ENCODE measurements around the gene FADS1. TPM values are rescaled to one million over a fixed set of nuclear protein-coding genes. Genes with fewer than 3 reads are reported as not detected.
A peak's percentile ranks its signal among the peaks of the same experiment; 100 is the strongest.

The FADS1 gene
- total RNA-seq, 1 experiment from 2014 or later = 148 TPM

DNA sequence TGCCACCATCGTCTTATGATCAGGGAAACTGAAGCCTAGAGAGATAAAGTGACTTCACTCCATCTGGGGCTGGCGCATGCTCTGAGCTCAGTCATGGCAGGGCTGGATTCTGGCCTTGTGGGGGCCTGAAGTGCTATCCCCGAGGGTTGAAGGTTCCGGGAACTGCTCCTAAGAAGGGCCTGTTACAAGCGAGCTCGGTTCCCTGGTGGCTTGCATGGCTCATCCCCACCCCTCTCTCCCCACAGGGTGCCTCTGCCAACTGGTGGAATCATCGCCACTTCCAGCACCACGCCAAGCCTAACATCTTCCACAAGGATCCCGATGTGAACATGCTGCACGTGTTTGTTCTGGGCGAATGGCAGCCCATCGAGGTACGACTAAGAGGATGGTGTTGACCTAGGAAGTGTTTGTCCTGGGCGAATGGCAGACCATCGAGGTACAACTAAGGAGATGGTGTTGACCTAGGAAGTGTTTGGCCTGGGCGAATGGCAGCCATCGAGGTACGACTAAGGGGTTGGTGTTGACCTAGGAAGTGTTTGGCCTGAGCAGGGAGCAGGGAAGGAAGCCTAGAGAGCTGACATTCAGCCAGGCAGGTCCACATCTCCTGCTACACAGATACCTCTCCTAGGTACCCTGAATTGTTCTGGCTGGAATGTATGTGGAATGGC lies 31.2 kb upstream of the FADS1 start:
- in situ Hi-C loops (cut with HindIII; ENCODE audit: low sequenced_read_pairs) = no loop called here
- DNase-seq (ENCODE audit: low spot score) = no peak

DNA sequence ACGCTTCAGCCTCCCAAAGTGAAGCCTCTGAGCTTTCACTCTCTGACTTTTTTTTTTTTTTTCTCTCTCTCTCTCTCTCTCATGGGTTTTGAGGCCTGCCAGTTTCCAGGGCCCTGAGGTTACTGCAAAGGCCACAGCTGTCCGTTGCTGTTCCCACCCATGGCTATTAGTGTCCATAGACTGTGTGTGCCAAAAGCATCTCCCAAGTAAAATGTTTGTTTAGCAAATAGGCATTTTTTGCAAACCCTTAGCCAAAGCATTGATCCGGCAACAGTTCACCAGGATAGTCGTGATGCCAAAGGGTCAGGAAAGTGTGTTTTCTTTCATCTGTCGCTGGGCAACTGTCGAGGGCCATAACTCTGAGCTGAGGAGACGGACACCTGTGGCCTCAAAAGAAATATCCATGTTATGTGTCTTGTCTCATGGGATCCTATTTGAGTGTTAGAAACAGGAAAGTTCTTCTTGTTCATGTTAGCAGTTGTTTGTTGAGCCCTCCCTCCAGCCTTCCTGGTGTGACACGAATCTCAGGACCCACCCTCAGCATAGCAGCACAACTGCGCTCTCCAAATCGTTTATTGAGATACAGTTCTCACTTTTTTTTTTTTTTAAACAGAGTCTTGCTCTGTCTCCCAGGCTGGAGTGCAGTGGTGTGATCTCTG lies 29.7 kb upstream of the FADS1 start:
- no peak for DNase-seq (ENCODE audit: low spot score)
- in situ Hi-C loops (cut with HindIII; ENCODE audit: low sequenced_read_pairs) = no loop called here

DNA sequence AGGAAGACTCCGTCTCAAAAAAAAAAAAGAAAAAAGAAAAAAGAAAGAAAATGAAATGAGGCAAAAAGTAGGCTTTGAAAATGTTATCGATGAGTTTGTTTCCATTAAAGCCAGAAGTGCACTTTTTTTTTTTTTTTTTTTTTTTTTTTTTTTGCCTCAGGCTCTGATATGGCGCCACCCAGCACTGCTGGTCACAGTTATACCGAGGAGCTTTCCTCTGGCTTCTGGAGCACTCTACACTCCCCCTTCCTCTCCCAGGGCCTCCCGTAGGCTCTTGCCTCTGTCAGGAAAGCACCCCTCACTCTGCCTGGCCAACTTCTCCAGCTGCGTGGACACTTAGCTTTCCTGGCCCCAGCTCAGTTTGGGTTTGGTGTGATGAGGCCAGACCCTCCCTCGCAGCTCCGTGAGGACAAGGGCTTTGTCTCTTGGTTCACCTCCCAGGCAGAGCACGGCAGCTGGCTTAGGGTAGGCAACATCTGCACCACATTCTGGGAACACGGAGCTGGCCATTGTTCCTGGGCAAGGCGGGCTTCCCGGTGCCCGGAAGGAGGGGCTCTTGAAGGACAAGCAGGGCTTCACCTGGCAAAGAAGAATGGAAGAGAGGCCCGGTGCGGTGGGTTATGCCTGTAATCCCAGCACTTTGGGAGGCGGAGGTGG lies 28.2 kb upstream of the FADS1 start:
- no peak for DNase-seq (ENCODE audit: low spot score)
- in situ Hi-C loops (cut with HindIII; ENCODE audit: low sequenced_read_pairs) = no loop called here

DNA sequence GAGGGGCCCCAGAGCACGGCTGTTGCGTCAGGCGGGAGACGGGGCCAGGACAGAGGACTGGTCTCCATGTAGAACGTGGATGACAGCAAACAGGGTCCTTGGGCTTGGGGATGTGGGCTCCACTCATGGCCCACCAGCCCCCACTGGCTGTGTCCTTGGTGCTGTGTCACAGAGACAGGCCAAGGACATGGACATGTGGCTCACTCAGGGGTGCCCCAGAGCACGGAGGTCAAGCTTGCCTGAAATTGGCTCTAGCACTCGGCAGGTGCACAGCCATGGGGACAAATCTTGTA lies 25.7 kb upstream of the FADS1 start:
- DNase-seq (ENCODE audit: low spot score) = no peak
- in situ Hi-C loops (cut with HindIII; ENCODE audit: low sequenced_read_pairs) = no loop called here

DNA sequence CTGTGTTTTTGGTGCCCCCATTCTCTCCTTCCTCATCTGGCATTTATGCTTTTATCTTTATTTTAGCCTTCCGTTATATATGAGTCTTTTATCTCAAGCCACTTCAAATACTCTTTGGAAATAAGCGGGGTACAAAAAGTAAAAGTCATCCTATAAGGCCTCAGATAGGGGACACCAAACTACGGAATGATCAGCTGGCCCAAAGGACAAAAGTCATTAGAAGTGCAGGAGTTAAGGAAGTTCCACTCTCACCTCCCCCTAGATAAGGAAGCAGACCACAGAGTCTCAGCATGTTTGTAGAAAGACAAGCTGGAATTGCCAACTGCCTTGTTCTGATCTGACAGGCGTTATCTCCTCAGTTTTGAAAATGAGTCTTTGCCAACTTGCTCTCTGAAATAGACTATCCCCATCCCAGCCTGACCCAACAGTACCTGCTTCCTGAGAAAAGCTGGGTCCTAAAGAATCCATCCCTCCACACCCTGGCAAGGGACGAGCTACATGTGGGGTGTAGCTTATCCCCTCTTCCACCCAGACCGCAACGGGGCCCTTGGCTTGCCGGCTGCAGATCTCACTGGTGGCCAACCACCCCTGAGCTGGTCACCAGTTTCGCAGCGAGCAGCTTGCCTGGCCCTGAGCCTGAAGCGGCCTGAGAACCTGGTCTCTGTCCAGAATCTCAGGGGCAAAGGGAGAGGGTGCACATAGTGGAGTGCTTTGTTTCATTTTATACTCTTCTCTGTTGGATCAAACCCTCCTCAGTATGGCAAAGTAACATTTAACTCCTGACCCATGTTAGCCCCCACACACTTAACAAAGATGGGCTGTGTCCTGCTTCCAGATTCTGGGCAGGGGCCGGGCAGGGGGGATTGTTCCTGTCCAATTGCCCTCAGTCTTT lies 25.1 kb upstream of the FADS1 start:
- in situ Hi-C loops (cut with HindIII; ENCODE audit: low sequenced_read_pairs) = no loop called here
- peak; percentile 49 for DNase-seq (ENCODE audit: low spot score)

DNA sequence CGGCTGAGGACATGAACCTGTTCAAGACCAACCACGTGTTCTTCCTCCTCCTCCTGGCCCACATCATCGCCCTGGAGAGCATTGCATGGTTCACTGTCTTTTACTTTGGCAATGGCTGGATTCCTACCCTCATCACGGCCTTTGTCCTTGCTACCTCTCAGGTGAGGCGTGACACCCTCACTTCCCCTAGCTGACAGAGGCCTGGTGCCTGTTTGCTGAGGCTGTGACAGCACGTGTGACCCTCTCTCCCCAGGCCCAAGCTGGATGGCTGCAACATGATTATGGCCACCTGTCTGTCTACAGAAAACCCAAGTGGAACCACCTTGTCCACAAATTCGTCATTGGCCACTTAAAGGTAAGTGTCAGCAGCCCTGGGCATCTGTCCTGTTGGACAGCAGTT lies 23.6 kb upstream of the FADS1 start:
- no peak for DNase-seq (ENCODE audit: low spot score)
- in situ Hi-C loops (cut with HindIII; ENCODE audit: low sequenced_read_pairs) = no loop called here

DNA sequence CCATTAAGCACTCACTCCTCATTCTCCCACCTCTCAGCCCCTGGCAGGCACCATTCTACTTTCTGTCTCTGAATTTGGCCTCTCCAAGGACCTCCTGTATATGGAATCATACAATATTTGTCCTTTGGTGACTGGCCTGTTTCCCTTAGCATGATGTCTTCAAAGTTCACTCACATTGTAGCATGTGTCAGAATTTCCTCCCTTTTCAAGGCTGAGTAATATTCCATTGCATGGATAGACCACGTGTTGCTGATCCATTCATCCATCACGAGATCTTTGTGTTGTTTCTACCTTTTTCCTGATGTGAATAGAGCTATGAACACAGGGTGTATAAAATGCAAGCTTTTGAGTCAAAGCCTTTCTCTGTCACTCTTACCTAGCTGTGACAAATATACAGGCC lies 22.9 kb upstream of the FADS1 start:
- in situ Hi-C loops (cut with HindIII; ENCODE audit: low sequenced_read_pairs) = no loop called here
- no peak for DNase-seq (ENCODE audit: low spot score)

DNA sequence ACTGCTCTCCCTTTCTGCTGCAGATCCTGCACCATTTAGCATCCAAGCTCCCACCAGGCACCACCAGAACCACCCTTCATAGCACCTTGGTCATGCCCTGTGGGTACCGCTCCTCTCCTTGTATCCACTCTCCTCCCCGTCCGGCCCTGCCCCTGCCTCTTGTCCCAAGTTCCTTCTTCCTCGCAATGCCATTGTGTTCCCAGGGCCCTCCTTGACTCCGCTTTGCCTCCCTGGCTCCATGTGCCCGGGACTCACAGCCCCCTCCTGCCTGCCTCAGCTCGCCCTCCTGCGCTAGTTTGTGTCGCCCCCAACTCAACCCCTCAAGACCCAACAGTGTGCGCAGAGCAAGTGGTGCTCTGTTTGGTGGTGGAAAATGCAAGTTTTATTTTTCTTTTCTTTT lies 22.1 kb upstream of the FADS1 start:
- in situ Hi-C loops (cut with HindIII; ENCODE audit: low sequenced_read_pairs) = no loop called here
- no peak for DNase-seq (ENCODE audit: low spot score)

DNA sequence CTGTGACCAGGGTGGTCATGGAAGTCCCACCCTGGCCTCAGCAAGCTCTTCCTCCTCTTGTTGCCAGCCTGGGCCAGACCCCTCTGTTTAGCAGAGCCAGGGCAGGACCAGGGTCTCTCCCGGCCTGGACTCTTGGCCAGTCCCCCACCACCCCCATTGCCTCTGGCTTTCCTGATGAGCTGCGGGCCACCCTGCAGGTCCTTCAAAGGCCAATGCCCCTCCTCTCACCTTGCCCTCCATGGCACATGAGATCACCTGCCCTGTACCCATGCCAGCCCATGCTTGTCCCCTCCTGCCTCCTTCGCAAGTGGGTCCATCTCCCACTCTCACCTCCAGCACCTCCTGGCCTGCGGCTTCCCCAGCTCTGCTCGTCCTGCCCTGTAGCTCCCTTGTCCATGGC lies 21.7 kb upstream of the FADS1 start:
- DNase-seq (ENCODE audit: low spot score) = no peak
- in situ Hi-C loops (cut with HindIII; ENCODE audit: low sequenced_read_pairs) = no loop called here

DNA sequence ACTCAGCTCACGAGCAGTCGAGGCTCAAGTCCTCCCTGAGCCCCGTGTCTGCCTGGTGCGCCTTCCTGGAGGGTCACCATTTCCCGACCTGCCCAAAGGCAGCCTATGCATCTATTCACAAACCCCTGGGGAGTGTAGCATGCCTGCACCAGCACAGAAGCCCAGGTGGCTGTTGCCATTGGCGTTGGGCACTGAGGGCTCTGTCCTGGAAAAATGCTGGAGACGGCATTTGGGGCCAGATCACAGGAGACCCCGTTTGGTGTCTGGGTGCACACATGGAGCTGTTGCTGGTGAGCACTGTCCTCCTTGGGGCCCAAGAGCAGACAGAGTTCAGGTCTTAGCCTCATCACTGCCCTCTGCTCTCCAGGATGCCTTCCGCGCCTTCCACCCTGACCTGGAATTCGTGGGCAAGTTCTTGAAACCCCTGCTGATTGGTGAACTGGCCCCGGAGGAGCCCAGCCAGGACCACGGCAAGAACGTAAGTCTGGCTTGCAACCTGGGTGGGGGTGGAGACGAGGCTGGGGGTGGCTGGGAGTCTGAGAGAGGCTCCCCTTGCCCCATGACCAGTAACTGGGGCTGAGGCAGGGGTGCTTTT lies 20.7 kb upstream of the FADS1 start:
- in situ Hi-C loops (cut with HindIII; ENCODE audit: low sequenced_read_pairs) = no loop called here
- no peak for DNase-seq (ENCODE audit: low spot score)

DNA sequence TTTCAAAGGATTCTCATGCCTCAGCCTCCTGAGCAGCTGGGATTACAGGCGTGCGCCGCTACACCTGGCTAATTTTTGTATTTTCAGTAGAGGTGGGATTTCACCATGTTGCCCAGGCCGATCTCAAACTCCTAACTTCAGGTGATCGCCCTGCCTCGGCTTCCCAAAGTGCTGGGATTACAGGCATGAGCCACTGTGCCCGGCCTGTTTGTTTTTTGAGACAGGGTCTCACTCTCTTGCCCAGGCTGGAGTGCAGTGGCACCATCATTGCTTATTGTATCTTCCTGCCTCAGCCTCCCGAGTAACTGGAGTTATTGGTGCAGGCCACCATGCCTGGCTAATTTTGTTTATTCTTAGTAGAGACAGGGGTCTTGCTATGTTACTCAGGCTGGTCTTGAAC lies 19.4 kb upstream of the FADS1 start:
- in situ Hi-C loops (cut with HindIII; ENCODE audit: low sequenced_read_pairs) = no loop called here
- no peak for DNase-seq (ENCODE audit: low spot score)

DNA sequence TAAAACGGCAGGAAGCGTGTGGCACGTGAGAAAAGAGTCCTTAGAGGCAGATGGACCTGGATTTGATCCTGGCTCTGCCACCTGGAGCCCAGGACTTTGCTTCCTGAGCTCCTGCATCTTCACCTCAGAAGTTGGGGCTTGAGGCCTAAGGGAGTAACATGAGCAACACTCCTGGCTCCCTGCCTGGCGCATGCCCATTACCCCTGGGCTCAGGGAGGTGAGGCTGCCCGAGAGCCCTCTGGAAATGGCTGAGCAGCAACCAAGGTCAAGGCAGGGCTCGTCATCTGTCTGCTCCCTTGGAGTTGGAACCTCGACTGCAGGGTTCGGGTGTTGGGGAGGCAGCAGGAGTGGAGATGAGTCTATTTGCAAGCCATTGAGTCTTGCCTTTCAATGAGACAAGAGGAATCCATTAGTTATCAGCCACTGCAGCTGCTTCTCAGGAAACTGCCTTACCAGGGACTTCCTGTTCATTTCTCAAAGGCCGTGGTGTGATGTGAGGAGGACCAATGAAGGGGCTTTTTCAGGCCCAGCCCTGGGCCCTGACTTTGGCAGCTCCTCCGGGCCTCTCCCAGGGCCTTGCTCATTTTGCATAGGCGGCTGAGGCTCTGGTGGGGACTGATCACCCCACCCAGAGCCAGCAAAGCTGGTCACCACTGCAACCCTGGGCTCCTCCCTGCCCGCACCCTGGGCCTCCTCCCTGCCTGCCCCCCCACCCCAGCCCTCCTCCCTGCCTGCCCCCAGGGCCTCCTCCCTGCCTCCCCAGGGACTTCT lies 17.7 kb upstream of the FADS1 start:
- in situ Hi-C loops (cut with HindIII; ENCODE audit: low sequenced_read_pairs) = no loop called here
- peak; percentile 53 for DNase-seq (ENCODE audit: low spot score)

DNA sequence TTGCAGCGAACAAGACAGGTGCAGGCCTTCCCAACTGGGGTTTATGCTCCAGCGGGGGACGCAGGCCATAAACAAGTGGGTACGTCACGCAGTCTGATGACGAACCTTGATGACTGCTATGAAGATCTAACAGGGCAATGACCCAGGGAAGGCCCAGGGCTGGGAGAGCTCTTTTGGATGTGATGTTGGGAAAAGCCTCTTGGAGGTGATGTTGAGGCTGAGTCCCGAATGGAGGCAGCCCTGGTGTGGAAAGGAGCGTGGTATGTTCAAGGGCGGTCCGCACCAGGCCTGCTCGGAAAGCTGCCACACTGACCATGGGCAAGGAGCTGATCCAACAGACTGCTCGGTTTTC lies 17.1 kb upstream of the FADS1 start:
- DNase-seq (ENCODE audit: low spot score) = no peak
- in situ Hi-C loops (cut with HindIII; ENCODE audit: low sequenced_read_pairs) = no loop called here

DNA sequence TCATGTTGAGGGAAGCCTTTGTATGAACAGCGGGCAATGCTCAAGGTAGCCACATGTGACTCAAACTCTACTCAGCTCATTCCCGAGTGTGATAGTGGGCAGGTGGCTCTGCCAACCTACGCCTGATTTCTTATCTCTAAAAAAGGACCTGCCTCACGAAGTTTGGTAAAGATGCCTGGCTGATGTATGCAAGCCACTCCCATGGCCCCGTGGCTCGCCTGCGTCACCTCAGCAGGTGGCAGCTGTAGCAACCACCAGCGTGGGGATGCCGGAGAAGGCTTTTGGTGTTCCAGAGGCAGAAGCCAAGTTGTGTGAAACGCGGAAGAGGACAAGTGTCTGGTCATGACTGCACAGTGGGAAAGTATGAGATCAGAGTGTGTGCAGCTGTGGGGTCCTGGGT lies 16.7 kb upstream of the FADS1 start:
- in situ Hi-C loops (cut with HindIII; ENCODE audit: low sequenced_read_pairs) = no loop called here
- no peak for DNase-seq (ENCODE audit: low spot score)

DNA sequence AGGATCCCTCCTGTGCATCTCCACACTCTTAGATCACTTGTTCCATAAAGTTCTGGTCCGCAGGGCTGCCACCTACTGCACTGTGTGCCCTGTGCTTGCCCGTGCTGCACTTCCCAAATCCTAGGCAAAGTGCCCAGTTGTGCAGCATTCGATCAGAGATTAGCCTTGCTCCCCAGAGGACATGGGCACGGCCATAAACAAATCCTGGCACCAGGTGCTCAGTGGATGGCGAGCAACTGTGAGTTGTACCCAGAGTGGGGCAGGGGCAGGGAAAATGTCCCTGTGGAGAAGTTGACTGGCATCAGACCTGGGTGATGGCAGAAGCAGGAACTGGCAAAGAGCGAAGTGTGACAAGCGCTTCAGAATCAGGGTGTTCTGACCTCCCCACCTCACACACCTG lies 16.0 kb upstream of the FADS1 start:
- in situ Hi-C loops (cut with HindIII; ENCODE audit: low sequenced_read_pairs) = no loop called here
- DNase-seq (ENCODE audit: low spot score) = peak; percentile 28

DNA sequence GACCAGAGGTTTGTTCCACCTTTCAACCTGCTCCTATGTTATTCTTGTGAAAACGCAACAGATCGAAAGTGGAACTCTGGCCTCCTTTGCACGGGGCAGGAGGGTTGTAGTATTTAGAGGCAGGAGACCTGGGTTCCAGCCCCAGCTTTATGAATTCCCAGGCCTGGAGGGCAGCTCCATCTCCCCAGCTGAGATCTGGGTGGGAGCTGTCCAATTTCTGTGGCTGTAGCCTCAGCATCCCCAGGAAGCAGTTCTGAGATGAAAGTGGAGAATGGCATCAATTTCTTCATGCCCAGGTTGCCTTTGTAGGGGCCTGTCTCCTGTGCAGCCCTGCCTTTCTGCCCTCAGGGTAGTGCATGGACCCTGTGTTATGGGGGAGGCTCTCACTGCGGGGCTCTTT lies 15.4 kb upstream of the FADS1 start:
- DNase-seq (ENCODE audit: low spot score) = no peak
- in situ Hi-C loops (cut with HindIII; ENCODE audit: low sequenced_read_pairs) = no loop called here

DNA sequence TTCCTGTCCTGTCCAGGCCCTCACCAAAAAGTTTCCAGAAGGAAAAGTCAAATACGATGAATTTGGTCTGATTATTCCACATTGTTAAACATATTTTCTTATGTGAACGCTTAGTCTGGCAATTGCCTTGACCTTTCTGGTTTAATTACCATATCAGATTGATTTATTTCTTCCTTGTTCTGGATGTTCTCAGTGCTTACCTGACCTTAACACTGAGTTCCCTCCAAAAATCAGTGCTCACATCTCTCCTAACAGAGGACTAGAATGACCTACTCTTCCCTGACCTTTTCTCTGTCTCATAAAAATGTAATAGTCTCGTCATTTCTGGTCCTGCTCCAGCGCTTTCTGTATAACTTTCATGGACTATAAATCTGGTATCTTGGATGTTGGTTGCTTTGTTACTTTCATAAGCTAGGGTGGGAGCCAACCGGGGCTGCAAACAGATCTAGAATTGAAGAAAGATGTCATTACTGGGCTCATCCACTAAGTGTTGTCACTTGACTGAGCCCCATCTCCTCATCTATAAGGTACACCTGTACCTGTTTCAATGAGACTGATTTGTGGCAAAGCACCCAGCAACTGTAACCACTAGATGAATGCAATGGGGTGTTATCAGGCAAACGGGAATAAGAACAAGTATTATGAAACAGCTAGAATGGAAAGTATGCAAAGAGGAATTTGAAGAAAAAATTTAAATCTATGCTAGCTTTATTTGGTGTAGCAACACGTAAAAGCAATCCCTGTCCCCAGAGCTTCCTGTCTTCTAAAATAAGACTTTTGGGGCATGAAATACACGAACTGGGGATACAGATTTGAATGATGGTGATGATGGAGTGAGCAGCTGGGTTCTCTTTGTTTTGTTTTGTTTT lies 13.7 kb upstream of the FADS1 start:
- no peak for DNase-seq (ENCODE audit: low spot score)

DNA sequence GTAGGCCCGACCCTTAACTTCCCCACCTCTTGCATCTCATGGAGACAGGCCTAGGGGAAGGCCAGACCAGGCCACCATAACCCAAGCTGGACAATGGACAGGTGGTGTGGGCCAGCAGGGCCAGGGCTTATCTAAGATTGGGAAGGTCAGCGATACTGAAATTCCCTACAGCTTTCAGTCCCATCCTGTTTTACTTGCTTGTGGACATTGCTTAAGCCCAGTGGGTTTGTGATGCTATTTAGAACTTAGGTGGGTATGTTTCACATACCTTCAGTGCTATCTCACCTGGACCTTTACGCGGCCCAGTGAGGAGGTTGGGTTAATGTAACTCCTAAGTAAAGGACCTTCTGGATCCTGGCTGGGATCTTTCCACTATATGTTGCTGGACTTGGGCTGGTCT lies 13.0 kb upstream of the FADS1 start:
- no peak for DNase-seq (ENCODE audit: low spot score)
- in situ Hi-C loops (cut with HindIII; ENCODE audit: low sequenced_read_pairs) = no loop called here

More for the DNA sequence above, 13.7 kb upstream of the FADS1 start:
- in situ Hi-C loops (cut with HindIII; ENCODE audit: low sequenced_read_pairs) = no loop called here
